PC-3 (cell line): ENCODE results near the gene PDZRN3. TPM values are rescaled to one million over a fixed set of nuclear protein-coding genes. Genes with fewer than 3 reads are reported as not detected.

Source experiments
- ATAC-seq: fragments of 200-7000 bp; cut with Tn5 transposase; 2 replicates; pipeline ENCODE4 v1.9.1; 2020; ENCODE audit warnings: mild to moderate bottlenecking, moderate library complexity
- BruUV-seq: library from RNA; stranded (reverse); fragments of 400-500 nt; replicated peaks from 2 replicates; lab custom pipeline; 2021; lab: Mats Ljungman, UMichigan
- CTCF ChIA-PET: fragments of 300-600 bp; sonication (Branson Sonifier 250); formaldehyde crosslinking; loops from one replicate; lab custom pipeline; 2022; ENCODE audit warnings: antibody characterized with exemption; lab: Charles Lee
- POLR2A ChIA-PET: fragments of 300-600 bp; sonication (Branson Sonifier 250); formaldehyde crosslinking; loops from one replicate; lab custom pipeline; 2022; ENCODE audit warnings: antibody characterized with exemption; ENCODE audit not compliant: unreplicated experiment; lab: Charles Lee
- DNase-seq: peaks from one replicate; pipeline ENCODE4 v3.0.0-alpha.2; 2015
- H2AFZ ChIP-seq: fragments of 300-600 bp; sonication (generic); 2 replicates; pipeline ENCODE4 v1.6.0; 2016; ENCODE audit warnings: antibody characterized with exemption, low read length
- H3F3A ChIP-seq: fragments of 300-600 bp; sonication (generic); one replicate; pipeline ENCODE4 v1.6.0; 2017; ENCODE audit warnings: antibody characterized with exemption, low read length, control low read depth, mild to moderate bottlenecking; ENCODE audit not compliant: unreplicated experiment
- H3K27ac ChIP-seq: fragments of 300-600 bp; sonication (generic); 2 replicates; pipeline ENCODE4 v1.5.1; 2016; ENCODE audit warnings: mild to moderate bottlenecking, low read length
- H3K27me3 ChIP-seq: fragments of 300-600 bp; sonication (generic); 2 replicates; pipeline ENCODE4 v1.6.1; 2016; ENCODE audit warnings: low read length, mixed read lengths
- H3K36me3 ChIP-seq: fragments of 300-600 bp; sonication (generic); 2 replicates; pipeline ENCODE4 v1.6.1; 2016; ENCODE audit warnings: low read depth, mixed run types, low read length, mixed read lengths
- H3K4me1 ChIP-seq: fragments of 300-600 bp; sonication (generic); 2 replicates; pipeline ENCODE4 v1.5.1; 2016; ENCODE audit warnings: low read length; ENCODE audit not compliant: insufficient read depth
- H3K4me2 ChIP-seq: fragments of 300-600 bp; sonication (generic); 2 replicates; pipeline ENCODE4 v1.6.0; 2016; ENCODE audit warnings: low read length
- H3K4me3 ChIP-seq: fragments of 300-600 bp; sonication (generic); 2 replicates; pipeline ENCODE4 v1.5.1; 2016; ENCODE audit warnings: mild to moderate bottlenecking, low read length, mixed read lengths
- H3K79me2 ChIP-seq: fragments of 300-600 bp; sonication (generic); 2 replicates; pipeline ENCODE4 v1.6.1; 2017; ENCODE audit warnings: low read length, mixed read lengths
- H3K9ac ChIP-seq: fragments of 300-600 bp; sonication (generic); 2 replicates; pipeline ENCODE4 v1.6.0; 2016; ENCODE audit warnings: mild to moderate bottlenecking, low read length
- H3K9me2 ChIP-seq: fragments of 300-600 bp; sonication (generic); replicated peaks from 2 replicates; pipeline ENCODE4 v1.6.1; 2016; ENCODE audit warnings: mixed run types, low read length, mixed read lengths
- H3K9me3 ChIP-seq: fragments of 300-600 bp; sonication (generic); 2 replicates; pipeline ENCODE4 v1.6.1; 2016; ENCODE audit warnings: low read length, mixed read lengths
- H4K20me1 ChIP-seq: fragments of 300-600 bp; sonication (generic); 2 replicates; pipeline ENCODE4 v1.6.1; 2016; ENCODE audit warnings: low read length, mixed read lengths
- EZH2 ChIP-seq: fragments of 300-600 bp; sonication (generic); IDR thresholded peaks from one replicate; pipeline ENCODE4 v1.6.1; 2017; ENCODE audit warnings: antibody characterized with exemption, mild to moderate bottlenecking, low read length; ENCODE audit not compliant: unreplicated experiment
- EZH2phosphoT487 ChIP-seq: fragments of 300-600 bp; sonication (generic); IDR thresholded peaks from 2 replicates; pipeline ENCODE4 v1.6.1; 2018; ENCODE audit warnings: mild to moderate bottlenecking, antibody characterized with exemption, low read length, borderline replicate concordance
- intact Hi-C: fragments of 100-400 bp; cut with micrococcal nuclease; formaldehyde crosslinking; loops from 2 replicates; pipeline ENCODE4 v1.9.0; 2023
- total RNA-seq: library from RNA; depleted of rRNA; stranded (reverse); fragments of >200 nt; gene quantifications from 2 replicates; pipeline ENCODE4 v1.2.3, GENCODE V29; 2014
- TF ChIP-seq, protein P1 (sequence below): fragments of 300-600 bp; sonication (generic); conservative IDR thresholded peaks from 2 replicates; pipeline ENCODE4 v1.5.1; 2017; ENCODE audit warnings: antibody characterized with exemption, low read depth, mild to moderate bottlenecking, low read length

PDZRN3 gene
- total RNA-seq, 1 experiment from 2014 or later: not detected

DNA sequence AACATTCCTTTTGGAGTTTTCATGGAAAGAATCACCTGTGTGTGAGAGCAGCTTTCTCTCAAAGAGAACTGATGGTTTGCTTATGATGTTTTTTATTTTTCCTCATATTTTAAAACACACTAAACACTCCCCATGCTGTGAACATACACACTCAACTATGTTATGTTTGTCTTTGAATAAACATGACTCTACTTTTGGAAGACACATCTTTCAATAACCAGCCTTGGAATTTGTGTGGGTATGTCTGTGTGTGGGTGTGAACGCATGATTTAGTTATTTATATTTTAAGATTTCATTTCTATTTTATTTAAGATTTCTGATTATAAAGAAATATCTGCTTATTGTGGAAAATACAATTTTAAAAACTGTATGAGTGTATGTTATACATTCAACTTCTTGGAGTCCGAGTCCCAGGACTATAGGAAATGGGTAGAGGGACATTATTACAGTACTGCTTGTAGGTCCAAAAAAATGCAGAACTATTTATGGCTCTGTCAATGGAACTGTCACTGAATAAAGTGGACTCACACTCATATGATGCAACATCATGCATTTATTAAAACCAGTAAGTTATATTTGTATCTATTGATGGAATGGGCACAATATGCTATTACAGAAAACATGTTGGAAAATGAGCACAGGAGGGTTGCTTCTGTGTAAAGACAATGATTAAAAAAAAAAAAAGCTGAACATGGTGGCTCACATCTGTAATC is 43.5 kb downstream of the PDZRN3 start:
- no peaks in the 10 kb centered on the region for H3F3A ChIP-seq
- H3K9me3 ChIP-seq: 0 out of 2 replicates have a peak, but pooled peaks cover 5% of the 10 kb centered on the region
- no peaks in the 10 kb centered on the region for H3K9me2 ChIP-seq
- no peak for DNase-seq
- no TSS peak for BruUV-seq
- no peaks in the 10 kb centered on the region for H3K4me1 ChIP-seq
- POLR2A ChIA-PET: no interaction called here
- H3K79me2 ChIP-seq: no peaks in the 10 kb centered on the region
- no peaks in the 10 kb centered on the region for H3K36me3 ChIP-seq
- CTCF ChIA-PET: no interaction called here
- H3K4me3 ChIP-seq: no peak overlapping the region
- no peak for ATAC-seq
- no peak overlapping the region for H3K4me2 ChIP-seq
- no peaks in the 10 kb centered on the region for H3K27me3 ChIP-seq
- no peak for TF ChIP-seq EZH2phosphoT487
- TF ChIP-seq, protein P1, sequence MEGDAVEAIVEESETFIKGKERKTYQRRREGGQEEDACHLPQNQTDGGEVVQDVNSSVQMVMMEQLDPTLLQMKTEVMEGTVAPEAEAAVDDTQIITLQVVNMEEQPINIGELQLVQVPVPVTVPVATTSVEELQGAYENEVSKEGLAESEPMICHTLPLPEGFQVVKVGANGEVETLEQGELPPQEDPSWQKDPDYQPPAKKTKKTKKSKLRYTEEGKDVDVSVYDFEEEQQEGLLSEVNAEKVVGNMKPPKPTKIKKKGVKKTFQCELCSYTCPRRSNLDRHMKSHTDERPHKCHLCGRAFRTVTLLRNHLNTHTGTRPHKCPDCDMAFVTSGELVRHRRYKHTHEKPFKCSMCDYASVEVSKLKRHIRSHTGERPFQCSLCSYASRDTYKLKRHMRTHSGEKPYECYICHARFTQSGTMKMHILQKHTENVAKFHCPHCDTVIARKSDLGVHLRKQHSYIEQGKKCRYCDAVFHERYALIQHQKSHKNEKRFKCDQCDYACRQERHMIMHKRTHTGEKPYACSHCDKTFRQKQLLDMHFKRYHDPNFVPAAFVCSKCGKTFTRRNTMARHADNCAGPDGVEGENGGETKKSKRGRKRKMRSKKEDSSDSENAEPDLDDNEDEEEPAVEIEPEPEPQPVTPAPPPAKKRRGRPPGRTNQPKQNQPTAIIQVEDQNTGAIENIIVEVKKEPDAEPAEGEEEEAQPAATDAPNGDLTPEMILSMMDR: no peak
- no peak for TF ChIP-seq EZH2
- H3K9ac ChIP-seq: no peak overlapping the region
- intact Hi-C loops: no loop called here
- H4K20me1 ChIP-seq: no peaks in the 10 kb centered on the region
- H2AFZ ChIP-seq: no peak overlapping the region
- H3K27ac ChIP-seq: no peak overlapping the region

DNA sequence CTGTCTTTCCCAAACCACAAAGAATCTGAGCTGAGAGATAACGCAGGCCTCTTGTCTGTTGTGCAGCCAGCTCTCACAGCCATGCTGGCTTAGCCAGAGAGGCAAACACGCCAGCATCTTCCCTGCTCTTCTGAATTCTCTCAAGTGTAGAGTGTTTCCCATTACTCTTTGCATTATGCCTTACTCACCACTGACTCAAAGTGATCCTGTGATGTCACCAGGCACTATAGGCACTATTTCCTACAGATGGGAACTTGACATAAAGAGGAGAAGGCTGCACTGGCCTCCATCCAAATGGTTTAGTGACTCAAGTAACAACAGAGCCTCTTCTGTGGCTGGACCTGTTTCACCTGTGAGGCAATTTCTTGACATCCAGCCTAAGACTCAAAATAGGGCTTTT is 44.4 kb downstream of the PDZRN3 start:
- CTCF ChIA-PET: no interaction called here
- POLR2A ChIA-PET: no interaction called here
- H3K79me2 ChIP-seq: no peaks in the 10 kb centered on the region
- H3K4me1 ChIP-seq: no peaks in the 10 kb centered on the region
- intact Hi-C loops: no loop called here
- H3K4me2 ChIP-seq: no peak overlapping the region
- H4K20me1 ChIP-seq: no peaks in the 10 kb centered on the region
- no peak for TF ChIP-seq EZH2phosphoT487
- TF ChIP-seq, protein P1: no peak
- no peak for TF ChIP-seq EZH2
- BruUV-seq: no TSS peak
- H3K9me3 ChIP-seq: 0 out of 2 replicates have a peak, but pooled peaks cover 5% of the 10 kb centered on the region
- H3K9ac ChIP-seq: no peak overlapping the region
- H3K27ac ChIP-seq: no peak overlapping the region
- H3K4me3 ChIP-seq: no peak overlapping the region
- no peaks in the 10 kb centered on the region for H3K27me3 ChIP-seq
- DNase-seq: peak; percentile 18
- no peaks in the 10 kb centered on the region for H3F3A ChIP-seq
- ATAC-seq: no peak
- no peak overlapping the region for H2AFZ ChIP-seq
- no peaks in the 10 kb centered on the region for H3K36me3 ChIP-seq
- no peaks in the 10 kb centered on the region for H3K9me2 ChIP-seq

DNA sequence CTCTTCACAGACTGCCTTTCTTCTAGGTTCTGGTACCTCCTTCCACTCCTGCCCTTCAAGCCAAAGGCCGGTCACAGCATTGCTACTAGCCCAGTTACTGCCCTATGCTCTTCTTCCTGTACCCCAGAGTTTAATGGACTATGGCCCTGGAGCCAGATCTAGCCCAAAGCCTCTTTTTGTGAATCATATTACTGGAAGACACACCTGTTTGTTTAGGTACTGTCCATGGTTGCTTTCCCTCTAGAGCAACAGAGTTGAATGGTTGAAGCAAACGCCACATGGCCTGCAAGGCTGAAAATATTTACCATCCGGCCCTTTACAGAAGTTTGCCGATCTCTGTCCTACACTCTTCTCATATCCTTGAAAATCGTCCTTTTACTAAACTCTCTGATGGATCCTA is 47.0 kb downstream of the PDZRN3 start:
- TF ChIP-seq, protein P1: no peak
- TF ChIP-seq EZH2 (no peak), EZH2phosphoT487 (no peak)
- BruUV-seq: no TSS peak

More for the DNA sequence above, 47.0 kb downstream of the PDZRN3 start:
- no peak overlapping the region for H3K4me3 ChIP-seq
- H3F3A ChIP-seq: no peaks in the 10 kb centered on the region
- DNase-seq: no peak
- no peak overlapping the region for H2AFZ ChIP-seq
- H3K4me2 ChIP-seq: no peak overlapping the region
- no peaks in the 10 kb centered on the region for H3K9me2 ChIP-seq
- POLR2A ChIA-PET: no interaction called here
- H3K4me1 ChIP-seq: no peaks in the 10 kb centered on the region
- H3K79me2 ChIP-seq: no peaks in the 10 kb centered on the region
- intact Hi-C loops: no loop called here
- no peak for ATAC-seq
- no peaks in the 10 kb centered on the region for H3K27me3 ChIP-seq
- H3K27ac ChIP-seq: no peak overlapping the region
- H3K9me3 ChIP-seq: 0 out of 2 replicates have a peak, but pooled peaks cover 5% of the 10 kb centered on the region
- no peaks in the 10 kb centered on the region for H3K36me3 ChIP-seq
- CTCF ChIA-PET: no interaction called here
- H3K9ac ChIP-seq: no peak overlapping the region
- no peaks in the 10 kb centered on the region for H4K20me1 ChIP-seq
